NCI-H1417 (cell line): ENCODE measurements around the gene FKBP2.
"Not testable (repeated sequence)": the region's sequence is repeated elsewhere in the genome, so short reads cannot be mapped to it uniquely, and the experiment has no call there.

ENCODE experiments used
- DNase-seq, 3 experiments: peaks; one replicate each; lab custom pipeline; 2025; lab: John Stamatoyannopoulos, UW

The FKBP2 gene

GRCh38 chr11:64234647-64235379, 6.1 kb upstream of the FKBP2 start:
- DNase-seq, result peak; percentile 33 to 68 (median 66)

- DNase-seq, result peak in 1 of 3 experiments; percentile 26
Measured at GRCh38 chr11:64235437-64236161, 5.3 kb upstream of the FKBP2 start.

- peak in 2 of 3 experiments; percentile 91 to 95 for DNase-seq
Measured at GRCh38 chr11:64237484-64237951, 3.4 kb upstream of the FKBP2 start.

GRCh38 chr11:64238076-64238475, 2.8 kb upstream of the FKBP2 start:
- DNase-seq, result peak in 2 of 3 experiments; percentile 64 to 77

GRCh38 chr11:64238999-64239398, 1.9 kb upstream of the FKBP2 start:
- DNase-seq, result no peak

- DNase-seq, result no peak
Measured at GRCh38 chr11:64239662-64240434, 1.0 kb upstream of the FKBP2 start.

GRCh38 chr11:64241241-64241490, 271 bp downstream of the FKBP2 start:
- peak; percentile 97 to 99 (median 98) for DNase-seq

GRCh38 chr11:64241491-64242374, 838 bp downstream of the FKBP2 start:
- peak; percentile 9 to 55 (median 36) for DNase-seq

GRCh38 chr11:64243236-64243854, 2.5 kb downstream of the FKBP2 start:
- no peak for DNase-seq

- DNase-seq, result no peak
Measured at GRCh38 chr11:64244107-64244506, 3.2 kb downstream of the FKBP2 start.

GRCh38 chr11:64244966-64245365, 4.1 kb downstream of the FKBP2 start:
- no peak for DNase-seq

GRCh38 chr11:64245401-64245796, 4.5 kb downstream of the FKBP2 start:
- DNase-seq, result peak in 1 of 3 experiments; percentile 54

- DNase-seq, result peak in 2 of 3 experiments; percentile 61 to 67
Measured at GRCh38 chr11:64245797-64246620, 5.1 kb downstream of the FKBP2 start.

GRCh38 chr11:64246621-64246870, 5.7 kb downstream of the FKBP2 start:
- DNase-seq, result not testable (repeated sequence)

- DNase-seq, result peak; percentile 82 to 89 (median 87)
Measured at GRCh38 chr11:64246871-64247728, 6.2 kb downstream of the FKBP2 start, which contains the start of gene PPP1R14B. PPP1R14B (minus strand) TSS chr11:64246943; CDS start chr11:64246673, 270 bp downstream.

- DNase-seq, result no peak
Measured at GRCh38 chr11:64247729-64248531, 7.0 kb downstream of the FKBP2 start.

GRCh38 chr11:64248578-64248977, 7.7 kb downstream of the FKBP2 start:
- DNase-seq, result no peak

- DNase-seq, result no peak
Measured at GRCh38 chr11:64249038-64249437, 8.1 kb downstream of the FKBP2 start.
